ENCODE data around the gene POLA2. TPM values are rescaled to one million over a fixed set of nuclear protein-coding genes. Genes with fewer than 3 reads are reported as not detected.

Gene POLA2, protein sequence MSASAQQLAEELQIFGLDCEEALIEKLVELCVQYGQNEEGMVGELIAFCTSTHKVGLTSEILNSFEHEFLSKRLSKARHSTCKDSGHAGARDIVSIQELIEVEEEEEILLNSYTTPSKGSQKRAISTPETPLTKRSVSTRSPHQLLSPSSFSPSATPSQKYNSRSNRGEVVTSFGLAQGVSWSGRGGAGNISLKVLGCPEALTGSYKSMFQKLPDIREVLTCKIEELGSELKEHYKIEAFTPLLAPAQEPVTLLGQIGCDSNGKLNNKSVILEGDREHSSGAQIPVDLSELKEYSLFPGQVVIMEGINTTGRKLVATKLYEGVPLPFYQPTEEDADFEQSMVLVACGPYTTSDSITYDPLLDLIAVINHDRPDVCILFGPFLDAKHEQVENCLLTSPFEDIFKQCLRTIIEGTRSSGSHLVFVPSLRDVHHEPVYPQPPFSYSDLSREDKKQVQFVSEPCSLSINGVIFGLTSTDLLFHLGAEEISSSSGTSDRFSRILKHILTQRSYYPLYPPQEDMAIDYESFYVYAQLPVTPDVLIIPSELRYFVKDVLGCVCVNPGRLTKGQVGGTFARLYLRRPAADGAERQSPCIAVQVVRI
- total RNA-seq, result 10 to 100 TPM in 1 of 2 donors, 1 to 10 TPM in 1; 5.9 to 28.0 TPM

DNA sequence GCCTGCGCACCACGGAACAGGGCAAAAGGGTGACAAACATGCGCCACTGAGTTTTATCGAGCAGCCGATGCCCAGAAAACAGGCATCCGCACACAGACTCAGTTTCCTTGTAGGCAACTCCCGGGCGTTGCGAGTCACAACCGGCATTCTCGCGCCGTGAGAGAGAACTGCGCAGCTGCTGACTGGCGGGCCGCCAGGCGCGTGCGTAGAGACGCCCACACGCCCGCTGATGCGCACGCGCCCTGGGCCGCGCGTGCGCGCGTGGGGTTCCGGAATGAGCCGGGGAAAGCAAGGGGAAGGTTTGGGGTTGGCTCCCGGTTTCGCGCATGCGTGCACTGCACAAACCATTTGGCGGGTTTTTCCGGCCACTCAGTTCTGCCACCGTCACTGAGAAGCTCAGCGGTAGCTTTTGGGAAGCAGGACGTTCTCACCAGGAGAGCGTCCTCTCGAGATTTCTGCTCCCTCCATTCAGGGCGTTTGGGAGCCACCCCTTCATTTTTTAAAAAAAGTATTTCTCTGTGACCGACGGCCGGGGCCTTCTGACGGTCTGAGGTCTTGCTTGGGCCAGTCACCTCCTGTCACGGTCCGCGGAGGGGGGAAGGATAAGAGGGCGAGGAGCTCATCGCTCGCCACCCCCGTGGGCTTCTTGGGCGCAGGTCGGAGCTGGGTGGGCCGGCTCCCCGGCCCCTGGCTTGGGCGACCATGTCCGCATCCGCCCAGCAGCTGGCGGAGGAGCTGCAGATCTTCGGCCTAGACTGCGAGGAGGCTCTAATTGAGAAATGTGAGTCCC, at the start of gene POLA2:
TSS of gene POLA2 (plus strand) at position 372 of the 790 bp plus-strand sequence. CDS start at position 703, 331 bp downstream.
- no peaks in the 10 kb centered on the region for H3K36me3 ChIP-seq
- DNase-seq, result peak; percentile 96
- peak within 1 kb of the TSS; percentile 93 for H3K4me3 ChIP-seq
- H3K27ac ChIP-seq, result peak within 1 kb of the TSS; percentile 94
- peaks cover 5% of the 10 kb centered on the region for H3K4me1 ChIP-seq
- TF ChIP-seq, protein P1, sequence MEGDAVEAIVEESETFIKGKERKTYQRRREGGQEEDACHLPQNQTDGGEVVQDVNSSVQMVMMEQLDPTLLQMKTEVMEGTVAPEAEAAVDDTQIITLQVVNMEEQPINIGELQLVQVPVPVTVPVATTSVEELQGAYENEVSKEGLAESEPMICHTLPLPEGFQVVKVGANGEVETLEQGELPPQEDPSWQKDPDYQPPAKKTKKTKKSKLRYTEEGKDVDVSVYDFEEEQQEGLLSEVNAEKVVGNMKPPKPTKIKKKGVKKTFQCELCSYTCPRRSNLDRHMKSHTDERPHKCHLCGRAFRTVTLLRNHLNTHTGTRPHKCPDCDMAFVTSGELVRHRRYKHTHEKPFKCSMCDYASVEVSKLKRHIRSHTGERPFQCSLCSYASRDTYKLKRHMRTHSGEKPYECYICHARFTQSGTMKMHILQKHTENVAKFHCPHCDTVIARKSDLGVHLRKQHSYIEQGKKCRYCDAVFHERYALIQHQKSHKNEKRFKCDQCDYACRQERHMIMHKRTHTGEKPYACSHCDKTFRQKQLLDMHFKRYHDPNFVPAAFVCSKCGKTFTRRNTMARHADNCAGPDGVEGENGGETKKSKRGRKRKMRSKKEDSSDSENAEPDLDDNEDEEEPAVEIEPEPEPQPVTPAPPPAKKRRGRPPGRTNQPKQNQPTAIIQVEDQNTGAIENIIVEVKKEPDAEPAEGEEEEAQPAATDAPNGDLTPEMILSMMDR (IDR thresholded peaks at IDR 0.05), result no peak
- H3K9ac ChIP-seq (ENCODE audit: low read depth in 2 of 2, low read length in 2 of 2), result peak within 1 kb of the TSS; percentile 86 to 92
- H3K27me3 ChIP-seq, result no peaks in the 10 kb centered on the region
- intact Hi-C loops (cut with DNase I), result no loop called here
- no peaks in the 10 kb centered on the region for H3K9me3 ChIP-seq

DNA sequence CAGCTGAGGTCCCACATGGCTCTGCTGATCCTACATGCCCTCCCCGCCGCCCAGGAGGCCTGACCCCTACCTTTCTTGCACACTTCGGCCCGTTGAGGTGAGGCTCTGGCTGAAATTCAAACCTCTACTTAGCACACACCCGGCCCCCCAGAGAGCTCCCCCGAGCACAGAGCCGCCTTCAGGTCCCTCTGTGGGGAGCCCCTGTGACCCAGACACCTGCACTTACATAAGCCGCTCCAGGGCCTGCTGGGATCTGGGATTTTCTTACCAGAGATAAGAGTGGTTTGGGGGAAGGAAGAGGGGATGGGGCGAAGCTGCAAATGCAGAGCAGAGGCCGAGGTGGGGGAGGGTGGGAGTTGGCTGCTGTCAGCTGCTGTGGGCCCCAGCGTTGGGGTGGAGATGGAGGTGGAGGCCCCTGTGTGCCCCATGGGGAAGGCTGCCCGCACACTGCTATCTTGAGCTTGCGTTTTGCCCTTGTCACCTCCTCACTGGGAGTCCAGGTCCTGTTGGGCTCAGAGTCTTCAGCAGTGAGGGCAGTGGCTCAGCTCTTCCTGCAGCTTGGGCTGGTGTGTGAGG, 49.4 kb upstream of the POLA2 start:
- Histone ChIP-seq H3K36me3 (peaks cover 7% of the 10 kb centered on the region), H3K4me3 (no peak overlapping the region), H3K4me1 (peaks cover 14% of the 10 kb centered on the region), H3K9me3 (no peaks in the 10 kb centered on the region), H3K27ac (no peak overlapping the region), H3K9ac (ENCODE audit: low read depth in 2 of 2, low read length in 2 of 2) (no peak overlapping the region), H3K27me3 (no peaks in the 10 kb centered on the region)
- DNase-seq, result no peak
- TF ChIP-seq, protein P1 (IDR thresholded peaks at IDR 0.05), result no peak
- intact Hi-C loops (cut with DNase I), result no loop called here

DNA sequence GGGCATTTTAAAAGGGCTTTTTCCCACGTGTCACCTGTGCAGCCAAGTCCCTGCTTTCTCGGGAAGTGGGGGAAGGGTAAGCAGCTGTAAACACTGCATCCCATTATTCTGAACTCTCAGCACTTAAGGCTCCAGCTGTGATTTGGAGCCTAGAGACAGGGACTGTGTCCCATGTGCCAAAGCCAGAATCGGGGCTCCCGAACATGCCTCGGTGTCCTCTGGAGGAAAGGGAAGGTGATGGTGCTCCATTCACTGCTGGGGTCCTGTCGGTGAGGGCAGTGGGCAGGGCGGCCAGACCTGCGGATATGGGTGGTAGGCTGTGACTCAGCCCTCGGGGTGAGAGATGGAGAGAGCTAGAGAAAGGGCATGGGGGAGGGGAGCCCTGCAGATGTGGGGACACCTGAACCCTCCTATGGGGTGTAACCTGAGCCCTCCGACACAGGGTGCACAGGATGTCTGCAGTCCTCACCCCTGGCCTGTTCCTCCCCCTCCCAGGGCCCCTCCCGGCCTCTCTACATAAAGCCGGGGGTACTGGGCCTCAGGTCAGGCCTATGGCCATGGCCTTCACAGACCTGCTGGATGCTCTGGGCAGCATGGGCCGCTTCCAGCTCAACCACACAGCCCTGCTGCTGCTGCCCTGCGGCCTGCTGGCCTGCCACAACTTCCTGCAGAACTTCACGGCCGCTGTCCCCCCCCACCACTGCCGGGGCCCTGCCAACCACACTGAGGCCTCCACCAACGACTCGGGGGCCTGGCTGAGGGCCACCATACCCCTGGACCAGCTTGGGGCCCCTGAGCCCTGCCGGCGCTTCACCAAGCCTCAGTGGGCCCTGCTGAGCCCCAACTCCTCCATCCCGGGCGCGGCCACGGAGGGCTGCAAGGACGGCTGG, 48.2 kb upstream of the POLA2 start:
- Histone ChIP-seq H3K9me3 (no peaks in the 10 kb centered on the region), H3K9ac (ENCODE audit: low read depth in 2 of 2, low read length in 2 of 2) (no peak overlapping the region), H3K36me3 (peaks cover 7% of the 10 kb centered on the region), H3K27ac (no peak overlapping the region), H3K4me3 (no peak overlapping the region), H3K4me1 (peaks cover 9% of the 10 kb centered on the region), H3K27me3 (no peaks in the 10 kb centered on the region)
- intact Hi-C loops (cut with DNase I), result no loop called here
- DNase-seq, result no peak
- TF ChIP-seq, protein P1 (IDR thresholded peaks at IDR 0.05), result no peak

DNA sequence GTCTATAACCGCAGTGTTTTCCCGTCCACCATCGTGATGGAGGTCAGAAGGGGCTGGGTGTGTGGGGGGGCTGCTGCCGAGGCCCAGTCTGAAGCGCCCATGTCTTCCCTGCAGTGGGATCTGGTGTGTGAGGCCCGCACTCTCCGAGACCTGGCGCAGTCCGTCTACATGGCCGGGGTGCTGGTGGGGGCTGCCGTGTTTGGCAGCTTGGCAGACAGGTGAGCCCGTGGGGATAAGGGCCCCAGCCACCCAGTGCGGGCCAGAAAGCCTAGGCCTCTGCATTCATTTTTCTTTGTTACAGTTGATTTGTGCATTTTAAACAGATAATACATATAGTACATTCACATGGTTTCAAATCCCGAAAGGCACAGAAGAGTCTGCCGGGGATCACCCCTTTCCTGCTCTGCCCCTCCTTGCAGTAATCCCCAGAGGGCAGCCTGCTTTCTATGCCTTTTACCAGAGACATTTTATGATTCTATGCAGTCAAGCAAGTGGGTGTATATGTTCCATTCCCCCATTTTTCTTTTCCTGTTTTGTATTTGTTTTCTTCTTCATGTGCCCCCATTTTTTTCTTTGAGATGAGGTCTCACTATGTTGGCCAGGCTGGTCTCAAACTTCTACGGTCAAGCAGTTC, 47.4 kb upstream of the POLA2 start:
- Histone ChIP-seq H3K27me3 (no peaks in the 10 kb centered on the region), H3K4me1 (peaks cover 2% of the 10 kb centered on the region), H3K9me3 (no peaks in the 10 kb centered on the region), H3K9ac (ENCODE audit: low read depth in 2 of 2, low read length in 2 of 2) (no peak overlapping the region), H3K27ac (no peak overlapping the region), H3K36me3 (peaks cover 7% of the 10 kb centered on the region), H3K4me3 (no peak overlapping the region)
- intact Hi-C loops (cut with DNase I), result no loop called here
- DNase-seq, result no peak
- TF ChIP-seq, protein P1 (IDR thresholded peaks at IDR 0.05), result no peak
